Inflammatory macrophage (primary cell): ENCODE measurements around the gene MED15.

Experiments used
- DNase-seq, 2 donors: peaks; one replicate each; pipeline ENCODE4 v3.0.0-alpha.2; 2020 to 2022

MED15 gene

DNA sequence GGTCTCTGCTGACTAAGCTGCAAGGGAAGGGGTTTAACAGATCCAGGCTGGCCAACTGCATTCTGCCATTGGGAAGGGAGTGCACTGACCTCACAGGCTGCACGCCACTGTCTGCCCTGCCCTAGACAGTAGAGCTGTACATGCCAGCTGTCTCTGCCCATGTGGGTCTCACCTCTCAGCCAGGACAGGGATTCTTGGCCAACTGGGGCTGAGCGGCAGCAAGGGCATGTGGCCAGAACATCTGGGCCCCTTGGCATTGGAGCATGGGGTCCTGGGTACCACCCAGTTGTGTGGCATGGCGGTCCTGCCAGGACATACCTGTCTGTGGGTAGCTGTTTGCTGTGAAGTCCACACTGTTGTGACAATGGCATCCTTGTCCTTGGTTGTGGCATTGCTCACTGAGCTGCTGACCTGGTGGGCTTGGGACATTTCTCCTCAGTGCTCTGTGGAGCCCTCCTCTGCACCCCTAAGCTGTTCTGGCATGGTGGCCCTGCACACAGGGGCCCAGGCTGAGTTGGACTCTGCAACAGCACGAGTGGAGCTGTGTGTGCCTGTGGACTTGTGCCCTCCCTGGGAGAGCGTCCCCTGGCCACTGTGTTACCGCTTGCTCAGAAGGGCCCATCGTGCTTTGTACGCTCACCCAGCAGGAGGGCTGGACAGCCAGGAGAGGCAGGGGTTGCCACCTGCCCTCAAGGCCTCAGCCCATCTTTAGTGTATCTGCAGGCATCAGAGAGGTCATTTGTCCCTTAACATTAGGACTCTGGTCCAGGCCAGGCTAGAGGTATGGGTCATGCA is 46.7 kb downstream of the MED15 start:
- no peak for DNase-seq

DNA sequence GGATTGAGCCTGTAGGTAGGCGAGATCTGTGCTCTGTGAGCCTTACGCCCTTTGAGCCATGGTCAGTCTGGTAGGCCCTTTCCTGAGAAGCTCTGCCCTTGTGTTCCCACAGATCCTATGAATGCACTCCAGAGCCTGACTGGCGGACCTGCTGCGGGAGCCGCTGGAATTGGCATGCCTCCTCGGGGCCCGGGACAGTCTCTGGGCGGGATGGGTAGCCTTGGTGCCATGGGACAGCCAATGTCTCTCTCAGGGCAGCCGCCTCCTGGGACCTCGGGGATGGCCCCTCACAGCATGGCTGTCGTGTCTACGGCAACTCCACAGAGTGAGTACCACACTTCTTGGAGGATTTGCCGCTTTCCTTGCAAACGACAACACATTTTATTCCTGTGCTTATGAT is 47.4 kb downstream of the MED15 start:
- no peak for DNase-seq

DNA sequence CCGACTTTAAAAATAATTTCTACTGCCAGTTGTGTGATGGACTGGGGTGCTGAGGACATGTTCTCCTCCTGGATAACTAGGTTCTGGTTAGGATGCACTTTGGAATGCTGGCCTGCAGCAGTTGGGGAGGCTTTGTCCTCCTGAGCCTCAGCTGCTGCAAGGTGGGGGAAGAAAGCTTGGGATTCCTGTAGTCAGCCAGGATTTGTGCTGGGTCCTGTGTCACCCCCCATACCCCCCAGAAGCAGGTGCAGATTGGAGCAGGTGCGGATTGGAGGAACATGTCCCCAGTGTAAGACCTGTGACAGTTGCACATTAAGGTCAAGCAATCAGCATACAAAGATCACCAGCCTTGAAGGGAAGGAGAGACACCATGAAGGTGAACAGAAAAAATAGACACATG is 51.1 kb downstream of the MED15 start:
- no peak for DNase-seq

DNA sequence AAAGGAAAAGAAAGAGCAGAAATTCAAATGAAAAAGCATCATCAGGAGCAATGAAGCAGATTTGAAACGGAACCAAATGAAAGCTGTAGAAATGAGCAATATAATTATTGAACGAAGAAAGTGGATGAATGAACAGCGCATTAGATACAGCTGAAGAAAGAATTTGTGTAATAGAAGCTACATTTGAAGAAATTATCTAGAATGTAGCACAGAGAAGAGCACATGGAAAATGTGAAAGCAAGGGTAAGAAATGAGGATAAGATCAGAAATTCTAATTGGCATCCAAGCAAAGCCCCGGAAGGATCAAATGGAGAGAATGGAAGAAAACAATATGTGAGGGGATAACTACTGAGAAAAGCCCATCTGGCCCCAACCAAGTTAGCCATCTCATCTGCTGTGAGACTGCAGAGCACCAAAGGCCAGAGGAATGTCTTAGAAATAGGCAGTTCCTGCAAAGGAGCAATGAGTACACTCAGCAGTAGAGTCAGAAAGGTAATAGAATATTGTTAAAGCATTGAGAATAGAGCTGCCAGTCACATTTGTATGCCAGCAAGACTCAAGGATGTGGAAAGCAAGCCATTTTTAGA is 51.9 kb downstream of the MED15 start:
- DNase-seq, result no peak

DNA sequence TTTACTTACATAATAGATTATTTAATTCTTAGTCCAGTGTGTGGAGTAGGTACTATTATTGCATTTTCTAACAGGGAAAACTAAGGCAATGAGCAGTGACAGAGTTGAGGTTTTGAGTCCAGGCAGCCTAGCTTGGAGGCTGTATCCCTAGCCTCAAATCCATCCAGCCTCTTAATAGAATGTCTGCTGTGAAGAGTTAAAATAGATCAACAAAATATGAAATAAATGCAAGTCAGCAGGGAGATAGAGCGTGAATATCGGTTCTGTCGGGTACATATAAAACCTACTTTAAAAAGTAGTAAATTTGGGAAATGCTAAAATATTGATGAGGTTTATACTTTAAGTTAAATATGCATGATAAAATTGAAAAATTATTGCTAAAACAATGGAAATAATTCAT is 53.3 kb downstream of the MED15 start:
- DNase-seq, result no peak

DNA sequence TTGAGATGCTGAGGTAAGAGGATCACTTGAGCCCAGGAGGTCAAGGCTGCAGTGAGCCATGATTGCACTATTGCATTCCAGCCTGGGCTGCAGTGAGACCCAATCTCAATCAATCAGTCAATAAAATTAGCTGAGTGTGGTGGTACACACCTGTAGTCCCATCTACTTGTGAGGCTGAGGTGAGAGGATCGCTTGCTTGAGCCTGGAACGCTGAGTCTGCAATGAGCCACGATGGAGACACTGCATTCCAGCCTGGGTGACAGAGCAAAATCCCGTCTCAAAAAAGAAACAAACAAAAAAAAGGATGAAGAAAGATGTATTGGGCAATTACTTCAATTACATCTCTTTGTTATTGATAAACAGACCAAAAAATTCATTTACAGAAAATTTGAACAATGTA is 54.5 kb downstream of the MED15 start:
- no peak for DNase-seq

DNA sequence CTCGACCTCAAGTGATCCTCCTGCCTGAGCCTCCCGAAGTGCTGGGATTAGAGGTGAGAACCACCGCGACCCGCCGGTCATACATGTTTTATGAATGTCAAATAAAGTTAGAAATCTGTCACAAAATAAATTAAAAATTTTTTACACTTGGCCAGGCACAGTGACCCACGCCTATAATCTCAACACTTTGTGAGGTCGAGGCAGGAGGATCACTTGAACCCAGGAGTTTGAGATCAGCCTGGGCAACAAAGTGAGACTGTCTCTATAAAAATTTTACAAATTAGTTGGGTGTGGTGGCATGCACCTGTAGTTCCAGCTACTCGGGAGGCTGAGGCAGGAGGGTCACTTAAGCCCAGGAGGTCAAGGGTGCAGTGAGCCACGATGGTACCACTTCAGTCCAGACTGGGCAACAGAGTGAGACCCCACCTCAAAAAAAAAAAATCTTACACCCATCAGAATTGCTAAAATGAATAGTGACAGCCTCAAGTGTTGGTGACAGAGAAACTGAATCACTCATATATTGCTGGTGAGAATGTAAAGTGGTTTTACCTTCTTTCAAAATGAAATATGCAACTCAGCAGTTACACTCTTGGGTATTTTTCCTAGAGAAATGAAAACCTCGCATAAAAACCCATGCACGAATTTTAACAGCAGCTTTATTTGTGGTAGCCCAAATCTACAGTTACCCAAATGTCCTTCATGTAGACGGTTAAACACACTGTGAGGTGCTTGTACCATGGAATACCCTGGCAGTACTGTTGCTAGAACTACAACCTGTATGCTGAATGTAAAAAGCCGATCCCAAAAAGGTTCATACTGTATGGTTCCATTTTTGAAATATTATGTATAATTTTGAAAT is 55.4 kb downstream of the MED15 start:
- DNase-seq, result no peak

DNA sequence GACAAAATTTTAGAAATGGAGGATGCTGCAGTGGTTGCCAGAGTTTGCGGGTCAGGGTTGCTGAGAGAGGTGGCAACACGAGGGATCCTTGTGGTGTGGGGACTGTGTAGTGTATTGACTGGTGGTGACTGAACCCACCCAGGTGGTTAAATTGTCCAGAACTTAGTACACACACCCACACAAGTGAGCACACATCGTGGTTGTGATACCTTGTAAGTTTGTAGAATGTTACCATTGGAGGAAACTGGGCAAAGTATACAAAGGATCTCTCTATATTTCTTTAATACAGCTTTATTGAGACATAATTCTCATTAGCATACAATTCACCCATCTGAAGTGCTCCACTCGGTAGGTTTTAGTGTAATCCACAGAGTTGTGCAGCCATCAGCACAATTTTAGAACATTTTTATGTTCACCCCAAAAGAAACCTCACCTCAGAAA is 56.1 kb downstream of the MED15 start:
- DNase-seq, result no peak

DNA sequence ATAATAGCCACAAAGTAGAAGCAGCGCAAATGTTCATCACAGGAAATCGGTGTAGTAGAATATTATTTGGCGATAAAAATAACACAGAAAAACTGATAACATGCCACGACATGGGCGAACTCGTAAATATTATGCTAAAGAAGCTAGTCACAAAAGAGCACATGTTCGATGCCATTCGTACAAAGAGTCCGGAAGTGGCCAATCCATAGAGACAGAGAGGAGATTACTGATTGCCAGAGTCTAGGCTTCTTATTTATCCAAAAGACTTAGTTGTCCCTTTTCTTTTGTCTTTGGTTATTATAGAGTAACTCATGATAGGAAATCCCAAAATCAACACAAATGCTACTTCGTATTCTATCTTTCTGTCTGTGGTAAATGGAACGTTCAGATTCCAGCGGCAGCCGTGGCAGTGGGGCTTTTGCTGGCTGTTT is 56.5 kb downstream of the MED15 start:
- no peak for DNase-seq

DNA sequence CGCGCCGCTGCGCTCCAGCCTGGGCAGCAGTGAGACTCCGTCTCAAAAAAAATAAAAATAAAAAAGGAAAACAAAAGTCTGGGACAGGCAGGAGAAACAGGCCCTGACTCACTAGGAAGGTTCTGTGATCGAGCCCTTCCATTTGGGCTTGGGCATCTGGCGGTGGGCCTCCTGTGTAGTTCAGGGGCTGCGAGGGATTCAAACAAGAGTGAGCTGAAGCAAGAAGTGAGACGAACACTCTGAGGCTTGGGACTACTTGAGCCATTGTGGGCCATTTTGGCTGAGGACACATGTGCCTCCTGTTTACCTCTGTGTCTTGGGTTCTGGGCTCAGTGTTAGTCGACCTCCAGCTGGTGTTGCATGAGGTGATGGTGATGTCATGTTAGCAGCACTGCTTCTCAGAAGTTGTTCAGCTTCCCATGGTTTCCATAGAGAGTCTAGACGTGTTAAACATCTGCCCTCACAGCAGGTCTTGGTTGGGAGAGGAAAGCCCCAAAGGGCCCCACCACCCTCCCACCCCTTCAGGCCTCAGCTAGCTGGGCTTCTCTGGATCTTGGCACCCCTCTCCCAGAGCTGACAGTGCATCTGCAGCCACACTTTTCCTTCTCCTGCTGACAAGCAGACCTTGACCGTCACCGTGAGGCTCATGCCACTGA is 57.8 kb downstream of the MED15 start:
- DNase-seq, result no peak

DNA sequence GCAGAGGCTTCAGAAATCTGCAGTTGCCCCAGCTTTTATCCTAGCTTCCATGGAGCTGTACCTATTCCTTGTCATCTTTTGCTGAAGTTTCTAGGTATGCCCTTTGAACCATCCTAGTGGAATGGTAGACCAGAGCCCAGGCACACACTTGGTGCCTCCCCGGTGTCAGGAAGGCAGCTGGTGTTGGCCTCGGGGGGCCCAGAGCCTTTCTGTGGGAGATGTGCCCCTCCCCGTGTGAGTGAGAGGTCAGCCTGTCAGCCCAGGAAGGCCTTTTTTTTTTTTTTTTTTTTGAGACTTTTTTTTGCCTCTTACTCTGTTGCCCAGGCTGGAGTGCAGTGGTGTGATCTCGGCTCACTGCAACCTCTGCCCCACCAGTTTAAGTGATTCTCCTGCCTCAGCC is 58.4 kb downstream of the MED15 start:
- DNase-seq, result no peak

DNA sequence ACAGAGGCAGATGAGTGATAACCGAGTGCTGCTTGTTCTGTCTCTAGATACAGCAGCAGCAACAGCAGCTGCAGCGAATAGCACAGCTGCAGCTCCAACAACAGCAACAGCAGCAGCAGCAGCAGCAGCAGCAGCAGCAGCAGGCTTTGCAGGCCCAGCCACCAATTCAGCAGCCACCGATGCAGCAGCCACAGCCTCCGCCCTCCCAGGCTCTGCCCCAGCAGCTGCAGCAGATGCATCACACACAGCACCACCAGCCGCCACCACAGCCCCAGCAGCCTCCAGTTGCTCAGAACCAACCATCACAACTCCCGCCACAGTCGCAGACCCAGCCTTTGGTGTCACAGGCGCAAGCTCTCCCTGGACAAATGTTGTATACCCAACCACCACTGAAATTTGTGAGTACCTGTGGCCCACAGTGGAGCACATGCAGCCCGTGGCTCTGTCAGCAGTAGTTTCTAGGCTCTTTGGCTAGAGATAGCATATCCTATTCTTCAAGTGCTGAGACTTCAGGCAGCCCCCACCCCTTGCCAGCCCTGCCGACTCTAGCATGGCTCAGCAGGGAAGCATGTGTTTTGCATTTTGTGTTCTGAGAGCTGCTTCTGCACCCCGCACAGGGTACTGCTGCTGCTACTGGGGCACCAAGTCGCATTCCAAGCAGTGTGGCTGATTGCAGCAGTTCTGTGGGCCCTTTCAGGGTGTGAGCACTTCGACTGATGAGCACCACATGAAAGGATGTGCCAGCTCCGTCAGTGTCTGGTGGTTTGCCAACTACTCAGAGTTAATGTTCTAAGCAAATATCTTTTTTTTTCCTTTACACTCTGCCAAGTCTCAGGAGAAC is 59.2 kb downstream of the MED15 start:
- DNase-seq, result no peak

DNA sequence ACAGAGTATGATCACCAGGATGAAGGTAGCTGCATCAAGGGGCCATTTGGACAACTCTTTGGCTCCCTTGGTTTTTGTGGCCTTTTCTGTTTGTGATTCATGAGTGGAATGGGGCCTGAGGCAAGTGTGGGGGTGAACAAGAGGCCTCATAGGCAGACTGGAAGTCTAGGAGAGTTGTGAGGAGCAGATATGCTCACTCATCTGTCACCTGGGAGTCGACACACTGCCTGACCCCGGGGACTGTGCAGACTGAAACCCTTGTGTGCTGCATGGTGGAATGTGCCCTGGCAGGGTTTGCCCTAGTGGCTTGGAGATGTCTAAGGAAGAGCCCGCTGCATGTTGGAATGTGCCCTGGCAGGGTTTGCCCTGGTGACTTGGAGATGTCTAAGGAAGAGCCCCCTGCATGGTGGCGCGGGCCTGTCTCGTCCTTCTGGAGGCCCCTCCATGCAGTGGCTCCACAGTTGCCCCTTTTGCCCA is 60.0 kb downstream of the MED15 start:
- DNase-seq, result no peak

DNA sequence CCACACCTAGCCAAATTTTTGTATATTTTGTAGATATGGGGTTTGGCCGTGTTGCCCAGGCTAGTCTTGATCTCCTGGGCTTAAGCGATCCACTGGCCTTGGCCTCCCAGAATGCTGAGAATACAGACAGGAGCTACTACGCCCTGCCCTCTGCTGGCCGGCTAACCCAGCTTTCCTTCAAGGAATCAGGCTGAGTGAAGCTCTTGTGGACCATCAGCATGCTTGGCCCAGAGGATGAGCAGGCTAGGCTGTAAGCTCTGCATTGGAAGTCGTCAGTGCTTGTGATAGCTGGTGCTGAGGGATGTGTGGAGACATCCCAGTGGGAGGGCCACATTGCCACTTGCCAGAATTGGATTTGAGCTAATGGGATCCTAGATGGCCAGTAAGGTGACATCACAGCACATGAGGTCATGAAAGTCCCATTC is 60.6 kb downstream of the MED15 start:
- no peak for DNase-seq

DNA sequence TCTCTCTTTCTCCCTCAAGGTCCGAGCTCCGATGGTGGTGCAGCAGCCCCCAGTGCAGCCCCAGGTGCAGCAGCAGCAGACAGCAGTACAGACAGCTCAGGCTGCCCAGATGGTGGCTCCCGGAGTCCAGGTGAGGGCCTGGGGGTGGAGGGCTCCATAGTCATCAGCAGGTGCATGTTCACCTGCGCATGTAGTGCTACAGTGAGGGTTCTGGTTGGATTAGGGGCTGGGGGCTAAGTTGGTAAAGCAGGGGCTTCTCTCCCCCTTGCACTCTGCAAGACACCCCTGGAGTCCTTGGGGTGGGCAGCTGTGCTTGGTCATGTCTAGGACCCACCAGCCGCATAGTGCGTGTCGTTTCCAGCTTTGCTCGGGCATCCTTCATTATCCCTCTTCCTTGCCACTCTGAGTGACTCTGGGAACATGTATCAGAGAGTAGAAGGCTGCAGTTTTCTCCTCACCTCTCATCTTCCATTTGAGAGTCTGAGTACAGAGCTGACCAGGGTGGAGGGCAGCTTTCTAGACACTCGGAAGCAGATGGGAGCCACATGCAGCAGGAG is 61.2 kb downstream of the MED15 start:
- DNase-seq, result no peak

DNA sequence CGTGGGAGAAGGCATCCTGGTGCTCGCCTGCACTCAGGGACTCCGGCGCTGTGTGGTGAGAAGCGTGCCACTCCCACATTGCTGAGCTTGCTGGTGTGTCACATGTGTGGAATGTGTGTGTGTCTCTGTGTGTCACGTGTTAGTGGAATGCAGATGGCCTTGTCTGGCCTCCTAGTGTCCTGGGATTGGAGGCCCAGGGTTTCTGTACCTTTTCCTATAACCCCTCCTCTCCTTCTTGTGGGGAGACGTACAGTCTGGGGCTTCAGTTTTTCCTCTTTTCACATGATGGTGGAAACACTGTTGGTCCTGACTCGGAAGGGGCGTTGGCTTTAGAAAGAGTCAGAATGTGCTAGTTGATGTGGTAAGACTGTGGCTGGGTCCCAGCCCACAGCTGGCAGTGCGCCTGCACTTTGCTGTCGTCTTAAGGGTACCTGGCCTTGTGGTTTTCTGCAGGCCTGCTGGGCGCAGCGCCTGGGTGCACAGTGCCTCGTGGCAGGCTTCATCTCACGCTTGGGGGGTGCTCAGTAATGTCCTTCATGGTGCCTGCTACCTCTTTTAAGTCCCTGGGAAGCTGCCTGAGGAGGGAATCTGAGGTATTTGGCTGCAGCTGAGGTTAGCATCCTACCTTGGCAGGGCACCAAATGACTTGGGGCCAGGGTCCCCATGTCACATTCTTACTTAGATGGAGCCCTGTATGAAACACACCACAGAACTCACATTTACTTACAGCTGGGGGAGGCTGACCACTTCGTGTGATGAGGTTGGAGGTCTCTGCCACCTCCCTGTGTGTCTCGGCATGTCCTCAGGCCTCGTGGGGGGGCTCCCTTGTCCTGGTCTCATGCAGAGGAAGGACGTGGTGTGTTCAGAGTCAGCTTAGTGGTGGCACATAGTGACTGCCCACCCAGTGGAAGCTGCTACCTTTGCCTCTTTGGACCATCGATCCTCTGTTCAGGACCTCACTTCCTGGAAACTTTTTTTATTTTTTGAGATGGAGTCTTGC is 61.9 kb downstream of the MED15 start:
- DNase-seq, result peak; percentile 31 to 53

DNA sequence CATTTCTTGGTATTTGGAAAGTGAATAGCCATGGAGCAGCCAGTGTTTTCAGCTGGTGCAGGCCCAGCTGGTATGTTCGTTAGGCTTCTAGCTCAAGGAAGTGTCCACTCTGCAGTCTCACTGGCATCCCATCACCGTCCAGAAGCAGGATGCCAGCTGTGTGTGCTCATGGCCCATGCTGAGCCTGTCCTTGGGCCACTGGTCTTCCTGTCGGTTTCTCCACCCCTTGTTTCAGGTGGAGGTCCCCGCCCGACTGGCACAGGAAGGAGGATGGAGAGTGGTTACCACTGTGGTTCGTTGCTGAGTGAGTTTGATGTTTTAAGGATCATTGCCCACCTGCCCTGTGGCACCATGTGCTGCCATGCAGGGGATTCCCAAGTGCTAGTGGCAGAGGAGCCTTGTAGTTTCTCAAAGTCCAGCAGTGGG is 63.7 kb downstream of the MED15 start:
- DNase-seq, result no peak

DNA sequence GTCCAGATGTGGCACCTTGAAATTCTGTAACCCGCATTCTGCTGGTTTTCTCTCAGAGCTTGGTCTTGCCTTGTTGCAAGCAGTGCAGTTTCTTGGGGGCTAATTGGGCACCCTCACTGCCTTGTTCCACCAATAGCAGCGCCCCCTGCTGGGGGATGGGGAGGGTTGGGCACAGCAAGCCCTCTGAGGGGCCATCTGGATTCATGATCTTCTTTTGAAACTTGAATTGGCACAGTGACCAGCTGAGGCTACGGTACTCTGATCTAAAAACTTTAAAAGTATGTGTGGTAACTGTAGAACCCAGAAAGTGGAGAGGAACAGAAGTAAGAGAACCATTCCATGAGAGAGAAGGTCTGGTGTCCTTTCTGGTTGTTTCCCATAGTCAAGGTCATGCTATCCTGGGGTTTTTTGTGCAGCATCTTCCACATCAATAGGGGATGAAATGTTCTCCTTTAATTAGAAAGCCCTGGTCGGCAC is 64.2 kb downstream of the MED15 start:
- DNase-seq, result peak; percentile 26 to 39

DNA sequence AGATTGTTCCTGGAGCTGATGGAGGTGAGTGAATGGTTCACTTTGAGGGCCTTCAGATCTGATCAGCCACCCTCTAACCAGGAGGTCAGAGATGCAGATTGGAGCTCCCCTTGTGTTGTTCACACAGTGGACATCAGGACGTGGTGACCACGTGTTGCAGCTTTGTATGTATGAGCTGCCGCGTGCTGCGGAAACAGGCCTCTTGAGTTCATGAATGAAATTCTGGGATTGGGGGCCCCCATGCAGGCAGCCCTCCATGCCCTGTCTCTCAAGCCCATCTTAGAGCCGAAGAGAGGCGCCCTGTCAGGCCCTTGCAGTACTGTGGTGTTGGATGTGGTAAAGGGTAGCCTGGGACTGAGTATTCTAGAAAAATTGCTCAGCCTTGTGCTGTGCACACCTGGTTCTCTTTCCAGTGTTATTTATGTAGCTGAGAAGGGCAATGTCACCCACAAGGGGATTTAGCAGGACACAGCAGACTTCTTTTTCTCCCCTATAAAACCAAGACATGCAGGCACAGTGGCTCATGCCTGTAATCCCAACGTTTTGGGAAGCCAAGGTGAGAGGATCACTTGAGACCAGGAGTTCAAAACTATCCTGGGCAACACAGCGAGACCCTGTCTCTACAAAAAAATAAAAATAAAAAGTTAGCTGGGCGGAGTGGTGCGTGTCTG is 64.9 kb downstream of the MED15 start:
- DNase-seq, result no peak
